Transverse colon (tissue), 3 donors: ENCODE results near the gene KLB.

Experiments used
- EP300 ChIP-seq: sonication (generic); formaldehyde crosslinking; IDR thresholded peaks from one replicate; pipeline ENCODE4 v1.6.1; 2017; ENCODE audit warnings: antibody characterized with exemption, low read depth
- POLR2A ChIP-seq: fragments of 450-650 bp; IDR thresholded peaks from one replicate; pipeline ENCODE4 v1.6.1; 2016; ENCODE audit warnings: antibody characterized with exemption, mild to moderate bottlenecking, moderate library complexity
- POLR2AphosphoS5 ChIP-seq, 3 donors: sonication (generic); formaldehyde crosslinking; IDR thresholded peaks; one replicate each; pipeline ENCODE4 v1.6.1; 2016; ENCODE audit warnings: antibody characterized with exemption in 3 of 3

- TF ChIP-seq POLR2A = no peak
- no peak for TF ChIP-seq EP300
- no peak for TF ChIP-seq POLR2AphosphoS5 (IDR thresholded peaks at IDR 0.05)
Observed at GRCh38 chr4:39362827-39363226, 43.9 kb upstream of the KLB start.
